PFSK-1 (cell line): ENCODE data around the gene PACRGL.

Source experiments
- FOXP2 ChIP-seq: optimal IDR thresholded peaks from 2 replicates; pipeline ENCODE3; 2011; ENCODE audit warnings: borderline replicate concordance, control low read depth, inconsistent platforms; ENCODE audit not compliant: insufficient read depth; ENCODE audit errors: extremely low read length, extremely low read depth
- POLR2AphosphoS5 ChIP-seq: IDR thresholded peaks from 2 replicates; pipeline ENCODE4 v1.6.1; 2012; ENCODE audit warnings: low read depth, mild to moderate bottlenecking, control low read depth, low read length, moderate library complexity
- TF ChIP-seq, protein P1 (sequence below), 2 experiments: IDR thresholded peaks; 2 replicates each; pipeline versions ENCODE4 v1.6.1 to v1.8.0; 2011 to 2012; ENCODE audit warnings: low read depth in 2 of 2, low read length in 2 of 2, control low read depth in 1 of 2, inconsistent platforms in 1 of 2, mild to moderate bottlenecking in 1 of 2, moderate library complexity in 1 of 2; ENCODE audit not compliant: insufficient read depth in 1 of 2

DNA sequence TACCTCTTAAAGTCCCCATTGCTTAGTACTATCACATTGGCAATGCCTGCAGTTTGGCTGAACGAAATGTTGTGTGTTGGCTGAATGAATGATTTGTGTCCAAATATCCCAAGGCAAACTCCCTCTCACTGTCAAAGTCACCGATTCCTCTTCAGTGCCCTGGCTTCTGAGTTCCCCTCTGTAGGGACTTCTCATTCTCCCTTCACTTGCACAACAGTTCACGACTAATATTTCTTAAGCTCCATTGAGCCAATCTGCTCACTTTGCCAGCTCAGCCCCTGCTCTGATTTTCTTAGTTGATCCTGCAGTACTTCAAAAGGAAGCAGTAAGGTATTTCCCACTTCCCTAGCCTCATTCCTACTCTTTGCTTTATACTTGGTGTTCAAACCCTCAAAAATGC is 21.9 kb upstream of the PACRGL start:
- no peak for TF ChIP-seq FOXP2
- TF ChIP-seq, protein P1, sequence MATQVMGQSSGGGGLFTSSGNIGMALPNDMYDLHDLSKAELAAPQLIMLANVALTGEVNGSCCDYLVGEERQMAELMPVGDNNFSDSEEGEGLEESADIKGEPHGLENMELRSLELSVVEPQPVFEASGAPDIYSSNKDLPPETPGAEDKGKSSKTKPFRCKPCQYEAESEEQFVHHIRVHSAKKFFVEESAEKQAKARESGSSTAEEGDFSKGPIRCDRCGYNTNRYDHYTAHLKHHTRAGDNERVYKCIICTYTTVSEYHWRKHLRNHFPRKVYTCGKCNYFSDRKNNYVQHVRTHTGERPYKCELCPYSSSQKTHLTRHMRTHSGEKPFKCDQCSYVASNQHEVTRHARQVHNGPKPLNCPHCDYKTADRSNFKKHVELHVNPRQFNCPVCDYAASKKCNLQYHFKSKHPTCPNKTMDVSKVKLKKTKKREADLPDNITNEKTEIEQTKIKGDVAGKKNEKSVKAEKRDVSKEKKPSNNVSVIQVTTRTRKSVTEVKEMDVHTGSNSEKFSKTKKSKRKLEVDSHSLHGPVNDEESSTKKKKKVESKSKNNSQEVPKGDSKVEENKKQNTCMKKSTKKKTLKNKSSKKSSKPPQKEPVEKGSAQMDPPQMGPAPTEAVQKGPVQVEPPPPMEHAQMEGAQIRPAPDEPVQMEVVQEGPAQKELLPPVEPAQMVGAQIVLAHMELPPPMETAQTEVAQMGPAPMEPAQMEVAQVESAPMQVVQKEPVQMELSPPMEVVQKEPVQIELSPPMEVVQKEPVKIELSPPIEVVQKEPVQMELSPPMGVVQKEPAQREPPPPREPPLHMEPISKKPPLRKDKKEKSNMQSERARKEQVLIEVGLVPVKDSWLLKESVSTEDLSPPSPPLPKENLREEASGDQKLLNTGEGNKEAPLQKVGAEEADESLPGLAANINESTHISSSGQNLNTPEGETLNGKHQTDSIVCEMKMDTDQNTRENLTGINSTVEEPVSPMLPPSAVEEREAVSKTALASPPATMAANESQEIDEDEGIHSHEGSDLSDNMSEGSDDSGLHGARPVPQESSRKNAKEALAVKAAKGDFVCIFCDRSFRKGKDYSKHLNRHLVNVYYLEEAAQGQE (IDR thresholded peaks at IDR 0.05; ENCODE audit: insufficient read depth in 1 of 2, low read depth in 2 of 2, low read length in 2 of 2) = no peak
- no peak for TF ChIP-seq POLR2AphosphoS5
